CD4-positive, alpha-beta T cell (primary cell): ENCODE measurements around the gene MYH7. TPM values are rescaled to one million over a fixed set of nuclear protein-coding genes. Genes with fewer than 3 reads are reported as not detected.

Experiments used
- ATAC-seq: fragments of 200-7000 bp; cut with Tn5 transposase; one replicate; pipeline ENCODE4 v1.10.0; 2022; ENCODE audit warnings: mild to moderate bottlenecking; ENCODE audit not compliant: poor library complexity
- CTCF ChIA-PET: fragments of 350-600 bp; sonication (Branson Sonifier 250); formaldehyde crosslinking; loops from one replicate; lab custom pipeline; 2021; ENCODE audit warnings: antibody characterized with exemption, inconsistent platforms; lab: Charles Lee
- POLR2A ChIA-PET: fragments of 350-600 bp; sonication (Branson Sonifier 250); formaldehyde crosslinking; loops from one replicate; lab custom pipeline; 2021; ENCODE audit warnings: antibody characterized with exemption, inconsistent platforms; lab: Charles Lee
- DNase-seq, 14 experiments: peaks; one replicate each; pipeline ENCODE4 v3.0.0-alpha.2; 2013 to 2020; ENCODE audit warnings: mixed read lengths in 2 of 14
- H3K27ac ChIP-seq, 2 donors: one replicate each; pipeline versions ENCODE4 v1.5.1 to v1.7.0; 2013; ENCODE audit warnings: low read length in 2 of 2, low read depth in 1 of 2, mild to moderate bottlenecking in 1 of 2
- H3K27me3 ChIP-seq, 2 experiments: 1 replicate in 1 of 2; 2 replicates in 1 of 2; pipeline versions ENCODE4 v1.6.1 to v1.7.0; 2013; ENCODE audit warnings: low read length in 2 of 2, control low read depth in 1 of 2, mild to moderate bottlenecking in 1 of 2, moderate library complexity in 1 of 2; ENCODE audit not compliant: insufficient read depth in 2 of 2, control insufficient read depth in 1 of 2
- H3K36me3 ChIP-seq: one replicate; pipeline ENCODE4 v1.6.1; 2013; ENCODE audit warnings: low read length, control low read depth; ENCODE audit not compliant: insufficient read depth
- H3K4me1 ChIP-seq: one replicate; pipeline ENCODE4 v1.6.1; 2013; ENCODE audit warnings: low read length, control low read depth; ENCODE audit not compliant: insufficient read depth
- H3K4me3 ChIP-seq: one replicate; pipeline ENCODE4 v1.5.1; 2013; ENCODE audit warnings: mild to moderate bottlenecking, low read length, moderate library complexity
- H3K9me3 ChIP-seq, 2 experiments: 1 replicate in 1 of 2; 2 replicates in 1 of 2; pipeline versions ENCODE4 v1.6.1 to v1.7.0; 2013; ENCODE audit warnings: low read length in 2 of 2, mild to moderate bottlenecking in 2 of 2, control low read depth in 1 of 2, moderate library complexity in 1 of 2; ENCODE audit not compliant: control insufficient read depth in 1 of 2, insufficient read depth in 1 of 2
- H3K27ac Mint-ChIP-seq: one replicate; pipeline ENCODE4 v1.8.0; 2020; ENCODE audit warnings: mixed read lengths
- H3K27me3 Mint-ChIP-seq: one replicate; pipeline ENCODE4 v1.8.0; 2021; ENCODE audit warnings: mixed read lengths
- H3K36me3 Mint-ChIP-seq: one replicate; pipeline ENCODE4 v1.8.0; 2021; ENCODE audit warnings: low read depth, mixed read lengths
- H3K4me1 Mint-ChIP-seq: one replicate; pipeline ENCODE4 v1.8.0; 2021; ENCODE audit warnings: low read depth, mixed read lengths
- H3K4me3 Mint-ChIP-seq: one replicate; pipeline ENCODE4 v1.8.0; 2020; ENCODE audit warnings: mild to moderate bottlenecking, mixed read lengths
- H3K9me3 Mint-ChIP-seq: one replicate; pipeline ENCODE4 v1.8.0; 2020; ENCODE audit warnings: mixed read lengths
- CTCF ChIP-seq: fragments of 200-600 bp; IDR thresholded peaks from one replicate; pipeline ENCODE4 v1.8.0; 2022; ENCODE audit warnings: antibody characterized with exemption, mild to moderate bottlenecking
- intact Hi-C, 2 experiments: fragments of 100-400 bp; cut with DNase I in 1 of 2; cut with micrococcal nuclease in 1 of 2; formaldehyde crosslinking; loops; one replicate each; pipeline versions ENCODE4 v1.15.1 to v1.9.0; 2023 to 2025; cut with DNase I, micrococcal nuclease
- total RNA-seq, 174 experiments: library from RNA in 2 of 174; stranded (reverse) in 2 of 174; gene quantifications; one replicate each; pipeline ENCODE4 v1.2.3 and lab custom pipeline; 2021 to 2026

MYH7 gene
- total RNA-seq, 2 experiments from 2014 or later = not detected

- no peak for DNase-seq
- Mint-ChIP-seq H3K4me3 (no peak overlapping the region), H3K36me3 (no peaks in the 10 kb centered on the region), H3K9me3 (no peaks in the 10 kb centered on the region), H3K27me3 (peaks cover 23% of the 10 kb centered on the region), H3K4me1 (no peaks in the 10 kb centered on the region), H3K27ac (no peak overlapping the region)
- no peak overlapping the region for H3K4me3 ChIP-seq
- H3K27me3 ChIP-seq = no peaks in the 10 kb centered on the region
- no peaks in the 10 kb centered on the region for H3K36me3 ChIP-seq
- ChIA-PET CTCF (no interaction called here), POLR2A (no interaction called here)
- H3K27ac ChIP-seq = no peak overlapping the region
- ATAC-seq = no peak
- intact Hi-C loops = no loop called here
- no peaks in the 10 kb centered on the region for H3K4me1 ChIP-seq
- H3K9me3 ChIP-seq = no peaks in the 10 kb centered on the region
- TF ChIP-seq CTCF = no peak
These were observed 28.6 kb downstream of the MYH7 start for GRCh38 chr14:23406725-23407355.

- Histone ChIP-seq H3K4me1 (no peaks in the 10 kb centered on the region), H3K27ac (no peak overlapping the region), H3K36me3 (no peaks in the 10 kb centered on the region), H3K4me3 (no peak overlapping the region), H3K27me3 (no peaks in the 10 kb centered on the region), H3K9me3 (no peaks in the 10 kb centered on the region)
- DNase-seq (no peak), ATAC-seq (no peak)
- no peak for TF ChIP-seq CTCF
- Mint-ChIP-seq H3K27ac (no peak overlapping the region), H3K4me1 (no peaks in the 10 kb centered on the region), H3K4me3 (no peak overlapping the region), H3K9me3 (no peaks in the 10 kb centered on the region), H3K36me3 (no peaks in the 10 kb centered on the region), H3K27me3 (peaks cover 27% of the 10 kb centered on the region)
- intact Hi-C loops = no loop called here
- ChIA-PET POLR2A (no interaction called here), CTCF (no interaction called here)
These were observed 29.2 kb downstream of the MYH7 start for GRCh38 chr14:23406244-23406643.

GRCh38 chr14:23405516-23406025, 29.9 kb downstream of the MYH7 start:
- Histone ChIP-seq H3K4me1 (no peaks in the 10 kb centered on the region), H3K27me3 (no peaks in the 10 kb centered on the region), H3K36me3 (no peaks in the 10 kb centered on the region), H3K9me3 (no peaks in the 10 kb centered on the region), H3K4me3 (no peak overlapping the region), H3K27ac (no peak overlapping the region)
- Mint-ChIP-seq H3K36me3 (no peaks in the 10 kb centered on the region), H3K9me3 (no peaks in the 10 kb centered on the region), H3K4me3 (no peak overlapping the region), H3K4me1 (no peaks in the 10 kb centered on the region), H3K27me3 (peaks cover 27% of the 10 kb centered on the region), H3K27ac (no peak overlapping the region)
- intact Hi-C loops = no loop called here
- DNase-seq = no peak
- ChIA-PET POLR2A (no interaction called here), CTCF (no interaction called here)
- ATAC-seq = no peak
- TF ChIP-seq CTCF = no peak
